ENCODE measurements around the gene PLPPR1. TPM values are rescaled to one million over a fixed set of nuclear protein-coding genes. Genes with fewer than 3 reads are reported as not detected.

PLPPR1 gene
- total RNA-seq, 4 donors from 2014 or later = 0.60 to 0.68 TPM; not detected in 2

GRCh38 chr9:101068696-101069095, 40.2 kb downstream of the PLPPR1 start:
- Histone ChIP-seq H3K9me3 (no peaks in the 10 kb centered on the region), H3K36me3 (no peaks in the 10 kb centered on the region), H3K27me3 (no peaks in the 10 kb centered on the region), H3K4me1 (no peaks in the 10 kb centered on the region), H3K4me3 (no peak overlapping the region), H3K27ac (no peak overlapping the region)
- intact Hi-C loops (cut with DNase I; ENCODE audit: low total_unique reads) (no loop called here), in situ Hi-C loops (cut with MboI; ENCODE audit: low pct_ligation_motif_present in 1 of 4, low pct_unique_long_range_greater_than_20kb in 1 of 4, low sequenced_read_pairs in 3 of 4) (loop anchor here in 1 of 4 donors (10.0 kb wide), 1 partner anchor 56 kb away; no protein-coding TSS in a partner anchor)
- WGBS, 2 donors (ENCODE audit: low coverage in 1 of 2) = 60 to 65% methylated on average over 1 of the region's 1 CpG
- no peak for DNase-seq
- no peak for TF ChIP-seq POLR2A (IDR thresholded peaks at IDR 0.05)
- no peak for TF ChIP-seq EP300 (IDR thresholded peaks at IDR 0.05; ENCODE audit: low read depth)
- TF ChIP-seq POLR2AphosphoS5 (IDR thresholded peaks at IDR 0.05) = no peak
- no peak for TF ChIP-seq CTCF (IDR thresholded peaks at IDR 0.05)

- in situ Hi-C loops (cut with MboI; ENCODE audit: low pct_ligation_motif_present in 1 of 4, low pct_unique_long_range_greater_than_20kb in 1 of 4, low sequenced_read_pairs in 3 of 4) (loop anchor here in 1 of 4 donors (10.0 kb wide), 1 partner anchor 63 kb away; no protein-coding TSS in a partner anchor), intact Hi-C loops (cut with DNase I; ENCODE audit: low total_unique reads) (no loop called here)
- no peaks in the 10 kb centered on the region for H3K9me3 ChIP-seq
- H3K4me1 ChIP-seq = no peaks in the 10 kb centered on the region
- H3K4me3 ChIP-seq = no peak overlapping the region
- no peaks in the 10 kb centered on the region for H3K36me3 ChIP-seq
- H3K27me3 ChIP-seq = no peaks in the 10 kb centered on the region
- DNase-seq = no peak
- WGBS, 2 donors (ENCODE audit: low coverage in 1 of 2) = 66 to 72% methylated on average over 2 to 3 of the region's 3 CpGs
- H3K27ac ChIP-seq = no peak overlapping the region
- TF ChIP-seq POLR2AphosphoS5 (IDR thresholded peaks at IDR 0.05) (no peak), CTCF (IDR thresholded peaks at IDR 0.05) (no peak), EP300 (IDR thresholded peaks at IDR 0.05; ENCODE audit: low read depth) (no peak), POLR2A (IDR thresholded peaks at IDR 0.05) (no peak)
Measured at GRCh38 chr9:101072259-101072658, 43.7 kb downstream of the PLPPR1 start.

GRCh38 chr9:101073122-101073521, 44.6 kb downstream of the PLPPR1 start:
- no peak overlapping the region for H3K27ac ChIP-seq
- in situ Hi-C loops (cut with MboI; ENCODE audit: low pct_ligation_motif_present in 1 of 4, low pct_unique_long_range_greater_than_20kb in 1 of 4, low sequenced_read_pairs in 3 of 4) = loop anchor here in 1 of 4 donors (10.0 kb wide), 1 partner anchor 62 kb away; no protein-coding TSS in a partner anchor
- H3K27me3 ChIP-seq = no peaks in the 10 kb centered on the region
- TF ChIP-seq CTCF (IDR thresholded peaks at IDR 0.05) (no peak), POLR2AphosphoS5 (IDR thresholded peaks at IDR 0.05) (no peak), EP300 (IDR thresholded peaks at IDR 0.05; ENCODE audit: low read depth) (no peak), POLR2A (IDR thresholded peaks at IDR 0.05) (no peak)
- DNase-seq = no peak
- no peaks in the 10 kb centered on the region for H3K9me3 ChIP-seq
- H3K36me3 ChIP-seq = no peaks in the 10 kb centered on the region
- intact Hi-C loops (cut with DNase I; ENCODE audit: low total_unique reads) = no loop called here
- H3K4me3 ChIP-seq = no peak overlapping the region
- H3K4me1 ChIP-seq = no peaks in the 10 kb centered on the region
- WGBS, 2 donors (ENCODE audit: low coverage in 1 of 2) = 17 to 66% methylated on average over 2 of the region's 2 CpGs

GRCh38 chr9:101081641-101082040, 53.1 kb downstream of the PLPPR1 start:
- no peaks in the 10 kb centered on the region for H3K4me1 ChIP-seq
- 81 to 87% methylated on average over 3 of the region's 3 CpGs for WGBS, 2 donors (ENCODE audit: low coverage in 1 of 2)
- no peak overlapping the region for H3K4me3 ChIP-seq
- intact Hi-C loops (cut with DNase I; ENCODE audit: low total_unique reads) (no loop called here), in situ Hi-C loops (cut with MboI; ENCODE audit: low pct_ligation_motif_present in 1 of 4, low pct_unique_long_range_greater_than_20kb in 1 of 4, low sequenced_read_pairs in 3 of 4) (no loop called here)
- no peaks in the 10 kb centered on the region for H3K9me3 ChIP-seq
- no peak for DNase-seq
- no peaks in the 10 kb centered on the region for H3K27me3 ChIP-seq
- H3K36me3 ChIP-seq = no peaks in the 10 kb centered on the region
- no peak overlapping the region for H3K27ac ChIP-seq
- TF ChIP-seq POLR2AphosphoS5 (IDR thresholded peaks at IDR 0.05) (no peak), EP300 (IDR thresholded peaks at IDR 0.05; ENCODE audit: low read depth) (no peak), CTCF (IDR thresholded peaks at IDR 0.05) (no peak), POLR2A (IDR thresholded peaks at IDR 0.05) (no peak)

Data from transverse colon (tissue), 4 donors.